HEK293T (cell line): ENCODE measurements around the gene ZNF141.
"Not testable (repeated sequence)": the region's sequence is repeated elsewhere in the genome, so short reads cannot be mapped to it uniquely, and the experiment has no call there.

Source experiments
- CTBP1 ChIP-seq: fragments of 450-650 bp; IDR thresholded peaks from 2 replicates; pipeline ENCODE4 v1.6.1; 2016; ENCODE audit warnings: borderline replicate concordance
- HDGF ChIP-seq: fragments of 450-650 bp; IDR thresholded peaks from 2 replicates; pipeline ENCODE4 v1.6.1; 2017; ENCODE audit warnings: antibody characterized with exemption, borderline replicate concordance
- NFRKB ChIP-seq: fragments of 450-650 bp; IDR thresholded peaks from 2 replicates; pipeline ENCODE4 v1.6.1; 2016; ENCODE audit warnings: mild to moderate bottlenecking, moderate library complexity
- SP1 ChIP-seq: fragments of 450-650 bp; IDR thresholded peaks from 2 replicates; pipeline ENCODE4 v1.6.1; 2017
- SUZ12 ChIP-seq: fragments of 450-650 bp; IDR thresholded peaks from 2 replicates; pipeline ENCODE4 v1.6.1; 2016; ENCODE audit warnings: mild to moderate bottlenecking

GRCh38 chr4:408321-408720 lies 70.7 kb downstream of the ZNF141 start:
- not testable (repeated sequence) for TF ChIP-seq SUZ12, HDGF, CTBP1, NFRKB, SP1
